GM19463 (cell line): ENCODE data around the gene MZT2A.
"Not testable (repeated sequence)": the region's sequence is repeated elsewhere in the genome, so short reads cannot be mapped to it uniquely, and the experiment has no call there.

Experiments
- ATAC-seq: cut with Tn5 transposase; IDR thresholded peaks from one replicate; pipeline ENCODE4 v1.9.1; 2021; ENCODE audit warnings: mild to moderate bottlenecking, moderate library complexity; ENCODE audit not compliant: unreplicated experiment

Gene MZT2A, protein sequence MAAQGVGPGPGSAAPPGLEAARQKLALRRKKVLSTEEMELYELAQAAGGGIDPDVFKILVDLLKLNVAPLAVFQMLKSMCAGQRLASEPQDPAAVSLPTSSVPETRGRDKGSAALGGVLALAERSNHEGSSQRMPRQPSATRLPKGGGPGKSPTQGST

DNA sequence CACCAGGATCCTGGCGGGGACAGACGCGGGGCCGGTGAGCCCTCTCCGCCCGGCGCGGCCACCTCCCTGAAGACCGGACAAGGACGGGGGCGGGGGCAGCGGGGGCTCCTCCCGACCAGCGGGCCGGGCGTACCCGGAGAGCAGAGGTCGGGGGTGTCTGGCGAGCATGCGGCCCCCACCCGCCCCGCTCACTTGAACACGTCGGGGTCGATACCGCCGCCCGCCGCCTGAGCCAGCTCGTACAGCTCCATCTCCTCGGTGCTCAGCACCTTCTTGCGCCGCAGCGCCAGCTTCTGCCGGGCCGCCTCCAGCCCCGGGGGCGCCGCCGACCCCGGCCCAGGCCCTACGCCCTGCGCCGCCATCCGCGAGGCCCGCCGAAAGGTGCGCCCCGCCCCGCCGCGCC is at the start of gene MZT2A:
TSS of gene MZT2A (minus strand) at position 383 of the 403 bp plus-strand sequence. CDS start at position 362, 21 bp downstream.
- peak; percentile 12 for ATAC-seq

DNA sequence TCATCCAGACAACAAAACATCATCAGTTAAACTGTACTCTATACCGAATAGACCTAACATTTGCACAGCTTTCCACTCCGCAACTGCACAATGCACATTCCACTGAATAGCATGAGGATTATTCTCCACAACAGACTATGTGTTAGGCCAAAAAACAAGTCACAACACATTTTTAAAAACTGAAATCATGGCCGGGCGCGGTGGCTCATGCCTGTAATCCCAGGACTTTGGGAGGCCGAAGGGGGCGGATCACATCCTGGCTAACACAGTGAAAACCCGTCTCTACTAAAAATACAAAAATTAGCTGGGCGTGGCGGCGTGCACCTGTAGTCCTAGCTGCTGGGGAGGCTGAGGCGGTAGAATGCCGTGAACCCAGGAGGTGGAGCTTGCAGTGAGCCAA is 46.7 kb upstream of the MZT2A start:
- not testable (repeated sequence) for ATAC-seq

DNA sequence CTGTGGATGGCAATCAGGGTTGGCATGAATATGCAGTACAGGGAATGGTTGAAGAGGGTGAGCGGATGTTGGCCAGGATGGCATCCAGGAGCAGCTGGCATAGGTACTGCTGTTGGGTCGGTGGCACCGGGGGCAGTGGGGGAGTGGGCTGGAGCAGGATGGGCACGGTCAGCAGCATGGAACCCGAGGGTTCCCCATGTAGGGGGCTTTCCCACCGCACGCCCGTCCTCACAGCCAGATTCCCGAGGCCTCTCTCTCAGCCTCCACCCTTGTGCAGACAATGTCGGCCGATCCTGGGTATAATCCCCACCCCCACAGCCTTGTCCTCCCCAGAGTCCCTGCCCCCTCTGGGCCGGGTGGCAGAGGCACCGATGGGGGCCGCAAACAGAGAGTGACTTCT is 44.6 kb upstream of the MZT2A start:
- not testable (repeated sequence) for ATAC-seq

DNA sequence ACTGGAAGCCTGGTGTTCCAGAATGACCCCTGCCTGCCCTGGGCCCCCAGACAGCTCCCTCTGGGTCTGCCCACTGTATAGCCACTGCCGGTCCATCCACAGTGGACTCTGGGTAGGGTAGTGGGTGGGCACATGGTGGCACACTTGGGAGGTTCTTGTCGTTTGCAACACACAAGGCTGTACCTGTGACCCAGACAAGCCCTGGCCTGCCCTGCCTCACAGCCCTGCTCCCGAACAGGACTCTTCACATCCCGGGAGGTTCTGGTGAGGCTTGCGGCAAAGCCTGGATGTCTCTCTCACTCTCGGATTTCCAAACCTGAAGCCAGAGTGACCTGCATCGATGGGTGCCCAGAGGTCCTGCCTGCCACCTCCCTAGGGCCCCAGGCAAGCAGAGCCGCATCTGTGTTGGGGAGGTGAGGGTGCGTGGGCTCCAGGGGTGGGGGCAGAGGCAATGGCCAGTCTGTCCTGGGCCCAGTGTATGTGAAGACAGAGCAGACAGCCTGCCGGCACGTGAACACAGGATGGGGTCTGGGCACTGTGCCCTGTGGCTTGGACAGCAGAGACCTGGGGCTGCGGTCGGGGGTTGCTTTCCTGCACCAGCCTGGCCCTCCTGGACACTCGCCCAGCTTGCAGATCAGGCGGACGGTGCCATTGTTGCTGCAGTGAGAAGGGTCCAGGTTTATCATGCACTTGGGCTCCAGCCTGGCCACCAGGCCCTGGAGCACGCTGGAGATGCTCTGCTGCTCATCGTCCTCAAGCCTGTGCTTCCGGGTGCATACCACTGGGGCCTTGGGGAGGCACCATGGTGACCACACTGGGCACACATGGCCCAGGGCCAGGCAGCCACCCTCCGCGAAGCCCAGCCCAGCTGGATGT is 44.0 kb upstream of the MZT2A start:
- ATAC-seq: not testable (repeated sequence)

DNA sequence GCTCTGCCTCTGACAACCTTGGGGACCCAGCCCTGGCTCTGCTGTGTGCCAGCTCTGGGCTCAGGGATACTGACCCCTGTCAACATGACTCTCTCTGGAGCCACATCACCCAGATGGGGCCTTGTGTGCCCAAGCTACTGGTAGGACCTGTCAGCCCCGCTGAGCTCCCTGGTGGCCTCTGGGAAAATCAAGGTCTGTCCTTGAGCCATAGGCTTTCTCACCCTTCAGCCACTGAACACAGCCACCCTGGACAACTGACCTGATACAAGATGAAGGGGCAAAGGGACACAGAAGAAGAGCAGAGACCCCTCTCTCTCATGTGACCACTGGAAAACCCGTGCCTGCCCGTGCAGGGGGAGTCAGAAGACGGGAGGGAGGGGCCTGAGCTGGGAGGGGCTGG is 43.3 kb upstream of the MZT2A start:
- no peak for ATAC-seq

DNA sequence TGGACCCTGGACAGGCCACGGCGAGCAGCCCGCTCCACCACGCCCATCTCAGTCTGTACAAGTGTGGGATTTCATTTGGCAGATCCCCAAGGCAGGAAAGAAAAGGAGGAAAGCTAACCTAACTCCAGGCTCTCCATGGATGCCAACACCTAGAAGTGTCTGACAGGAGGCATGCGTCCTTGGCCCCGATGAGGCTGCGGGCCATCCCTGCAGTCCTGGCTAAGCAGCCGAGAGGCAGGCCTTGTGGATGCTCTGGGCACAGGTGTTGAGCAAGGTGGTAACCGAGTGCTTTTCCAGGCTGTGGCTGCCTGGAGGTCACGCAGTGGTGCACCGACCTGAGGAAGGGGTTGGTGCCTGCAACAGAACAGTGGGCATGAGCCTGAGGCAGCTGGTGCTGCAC is 42.8 kb upstream of the MZT2A start:
- not testable (repeated sequence) for ATAC-seq

DNA sequence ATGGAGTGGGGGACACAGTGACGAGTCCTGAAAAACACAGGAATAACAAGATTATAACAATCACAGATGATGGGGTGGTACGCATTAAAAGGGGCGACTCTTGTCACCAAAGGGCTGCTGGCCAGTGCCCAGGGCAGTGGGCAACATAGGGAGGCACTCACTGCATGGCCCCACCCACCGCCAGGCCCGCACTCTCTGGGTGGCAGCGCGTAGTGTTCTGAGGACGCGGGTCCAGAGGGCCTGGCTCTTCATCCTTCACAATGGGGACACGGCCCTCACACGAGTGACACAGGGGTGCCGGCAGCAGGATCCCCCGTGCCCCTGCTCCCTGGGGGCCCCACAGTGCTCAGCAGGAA is 42.1 kb upstream of the MZT2A start:
- not testable (repeated sequence) for ATAC-seq

DNA sequence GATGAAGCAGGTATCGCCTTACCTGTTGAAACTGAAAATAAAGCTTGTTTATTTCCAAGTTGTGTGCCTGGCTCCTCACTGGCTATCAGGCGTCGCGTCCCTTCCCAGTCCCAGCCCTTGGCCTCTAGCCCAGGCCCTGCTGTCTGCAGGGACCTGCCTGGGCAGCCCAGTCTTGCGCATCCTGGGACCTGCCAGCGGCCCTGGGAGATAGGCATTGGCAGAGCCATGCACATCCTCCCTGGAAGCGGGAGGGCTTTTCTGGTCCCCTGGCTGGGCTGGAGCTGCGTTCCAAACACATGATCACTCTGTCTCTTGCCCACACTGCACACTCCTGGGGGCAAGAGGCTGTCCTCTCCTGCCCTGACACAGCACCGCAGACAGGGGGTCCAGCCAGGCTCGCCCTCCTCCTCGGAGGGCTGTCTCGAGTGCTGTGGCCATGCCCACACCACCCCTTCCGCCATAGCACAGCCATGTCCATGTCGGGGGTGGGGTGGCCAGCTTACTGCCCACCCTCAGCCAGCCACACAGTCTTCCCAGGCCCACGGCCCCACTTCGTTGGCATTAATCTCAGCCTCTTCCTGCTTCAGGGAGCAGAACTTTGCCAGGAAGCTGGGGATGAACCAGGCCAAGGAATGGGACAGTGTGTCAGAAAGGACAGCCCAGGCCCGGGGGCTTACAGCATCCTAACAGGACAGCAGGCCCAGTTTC is 41.6 kb upstream of the MZT2A start:
- ATAC-seq: not testable (repeated sequence)

DNA sequence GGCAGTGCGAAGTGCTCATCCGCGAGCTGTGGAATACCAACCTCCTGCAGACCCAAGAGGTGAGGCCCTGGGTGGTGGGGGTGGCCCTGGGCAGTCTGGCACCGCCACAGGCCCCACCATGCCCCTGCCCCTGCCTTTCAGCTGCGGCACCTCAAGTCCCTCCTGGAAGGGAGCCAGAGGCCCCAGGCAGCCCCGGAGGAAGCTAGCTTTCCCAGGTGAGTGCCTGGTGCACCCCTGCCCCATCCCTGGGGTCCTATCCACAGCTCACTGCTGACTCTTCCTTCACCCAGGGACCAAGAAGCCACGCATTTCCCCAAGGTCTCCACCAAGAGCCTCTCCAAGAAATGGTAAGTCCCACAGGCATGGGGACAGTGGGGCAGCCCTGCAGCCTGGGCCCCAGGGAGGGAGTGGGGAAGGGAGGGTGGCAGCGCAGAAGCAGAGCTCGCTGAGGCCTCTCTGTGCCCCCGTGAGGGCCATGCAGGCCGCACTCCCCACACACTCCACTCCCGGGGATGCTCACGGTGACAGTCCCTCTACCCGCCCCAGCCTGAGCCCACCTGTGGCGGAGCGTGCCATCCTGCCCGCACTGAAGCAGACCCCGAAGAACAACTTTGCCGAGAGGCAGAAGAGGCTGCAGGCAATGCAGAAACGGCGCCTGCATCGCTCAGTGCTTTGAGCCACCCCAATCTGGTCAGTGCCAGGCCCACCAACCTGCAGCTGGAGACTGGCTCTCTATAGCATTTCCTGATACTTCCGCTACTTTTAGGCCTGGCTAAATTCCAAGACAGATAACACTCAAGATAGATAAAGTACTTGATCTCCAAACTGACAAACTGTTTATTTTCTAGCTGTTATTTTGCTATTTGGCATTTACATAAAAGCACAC is 40.8 kb upstream of the MZT2A start:
- not testable (repeated sequence) for ATAC-seq

DNA sequence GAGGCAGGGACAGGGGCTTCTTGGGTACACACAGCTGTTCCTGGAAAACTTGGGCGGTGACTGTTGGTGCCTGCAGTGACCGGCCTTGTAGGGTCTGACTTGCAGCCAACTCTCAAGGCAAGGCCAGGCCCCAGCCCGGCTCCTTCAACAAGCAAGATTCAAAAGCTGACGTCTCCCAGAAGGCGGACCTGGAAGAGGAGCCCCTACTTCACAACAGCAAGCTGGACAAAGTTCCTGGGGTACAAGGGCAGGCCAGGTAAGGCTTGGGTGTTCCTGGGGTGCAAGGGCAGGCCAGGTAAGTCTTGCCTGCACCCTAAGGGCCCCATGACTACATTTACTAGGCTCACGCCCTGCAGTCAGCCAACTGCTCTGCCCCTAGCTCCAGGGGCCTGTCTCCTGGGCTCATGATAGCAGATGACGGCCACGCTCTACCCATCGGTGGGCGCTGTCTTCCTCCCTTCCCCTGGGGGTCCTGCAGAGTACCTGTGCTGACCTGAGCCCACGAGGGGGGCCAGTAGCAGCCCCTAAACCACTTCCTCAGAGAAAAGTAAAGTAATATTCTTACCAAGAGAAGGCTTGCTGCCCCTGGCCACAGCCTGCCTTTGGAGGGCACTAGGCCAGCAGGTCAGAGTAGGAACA is 39.5 kb upstream of the MZT2A start:
- not testable (repeated sequence) for ATAC-seq

DNA sequence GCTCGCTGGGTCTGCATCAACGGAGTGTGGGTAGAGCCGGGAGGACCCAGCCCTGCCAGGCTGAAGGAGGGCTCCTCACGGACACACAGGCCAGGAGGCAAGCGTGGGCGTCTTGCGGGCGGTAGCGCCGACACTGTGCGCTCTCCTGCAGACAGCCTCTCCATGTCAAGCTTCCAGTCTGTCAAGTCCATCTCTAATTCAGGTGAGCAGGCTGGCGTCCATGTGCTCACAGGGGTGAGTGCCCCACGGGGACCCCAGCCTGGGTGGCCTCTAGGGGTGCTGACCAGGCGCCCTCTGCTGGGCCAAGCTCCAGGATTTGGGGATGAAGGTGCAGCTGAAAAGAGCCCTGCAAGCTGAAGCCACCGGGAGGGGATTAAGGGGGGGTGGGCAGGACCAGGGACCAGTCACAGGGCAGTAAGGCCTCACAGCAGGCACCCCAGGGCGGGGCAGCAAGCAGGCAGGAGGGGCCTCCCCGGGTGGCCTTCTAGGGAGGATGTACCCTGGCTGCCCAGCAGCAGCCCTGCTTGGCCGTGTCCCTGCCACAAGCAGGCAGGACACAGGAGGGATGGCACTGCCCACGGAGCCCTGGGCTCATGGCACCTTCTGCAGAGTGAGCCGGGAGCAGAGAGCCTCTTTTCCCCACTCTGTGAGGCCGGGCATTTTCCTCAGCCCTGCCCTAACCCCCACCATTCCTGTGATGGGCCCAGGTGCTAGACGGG is 38.6 kb upstream of the MZT2A start:
- not testable (repeated sequence) for ATAC-seq

DNA sequence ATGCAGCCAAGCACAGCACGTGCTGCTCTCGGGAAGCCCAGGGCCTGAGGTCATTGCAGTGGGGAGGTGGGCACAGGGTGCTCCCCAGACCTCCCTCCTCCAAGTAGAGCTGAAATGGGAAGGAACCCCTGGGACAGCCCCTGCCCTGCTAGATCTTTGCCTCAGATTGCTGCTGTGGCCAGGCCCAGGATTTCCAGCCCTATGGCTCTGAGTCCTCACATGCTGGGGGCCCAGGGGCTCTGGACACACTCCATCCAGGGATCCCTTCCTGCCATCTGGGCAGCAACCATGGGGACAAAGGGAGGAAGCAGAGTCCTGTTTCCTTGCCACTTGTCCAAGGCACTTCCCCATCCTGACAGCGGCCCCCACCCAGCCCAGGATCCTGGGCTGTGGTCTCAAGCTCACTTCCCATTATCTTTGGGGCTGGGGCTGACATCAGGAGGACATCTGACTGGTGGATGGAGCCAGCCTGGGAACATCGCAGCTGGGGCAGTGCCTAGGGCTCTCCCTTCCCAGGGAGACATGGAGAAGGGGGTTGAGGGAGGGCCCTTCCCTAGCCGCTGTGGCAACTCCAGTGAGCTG is 37.8 kb upstream of the MZT2A start:
- not testable (repeated sequence) for ATAC-seq

DNA sequence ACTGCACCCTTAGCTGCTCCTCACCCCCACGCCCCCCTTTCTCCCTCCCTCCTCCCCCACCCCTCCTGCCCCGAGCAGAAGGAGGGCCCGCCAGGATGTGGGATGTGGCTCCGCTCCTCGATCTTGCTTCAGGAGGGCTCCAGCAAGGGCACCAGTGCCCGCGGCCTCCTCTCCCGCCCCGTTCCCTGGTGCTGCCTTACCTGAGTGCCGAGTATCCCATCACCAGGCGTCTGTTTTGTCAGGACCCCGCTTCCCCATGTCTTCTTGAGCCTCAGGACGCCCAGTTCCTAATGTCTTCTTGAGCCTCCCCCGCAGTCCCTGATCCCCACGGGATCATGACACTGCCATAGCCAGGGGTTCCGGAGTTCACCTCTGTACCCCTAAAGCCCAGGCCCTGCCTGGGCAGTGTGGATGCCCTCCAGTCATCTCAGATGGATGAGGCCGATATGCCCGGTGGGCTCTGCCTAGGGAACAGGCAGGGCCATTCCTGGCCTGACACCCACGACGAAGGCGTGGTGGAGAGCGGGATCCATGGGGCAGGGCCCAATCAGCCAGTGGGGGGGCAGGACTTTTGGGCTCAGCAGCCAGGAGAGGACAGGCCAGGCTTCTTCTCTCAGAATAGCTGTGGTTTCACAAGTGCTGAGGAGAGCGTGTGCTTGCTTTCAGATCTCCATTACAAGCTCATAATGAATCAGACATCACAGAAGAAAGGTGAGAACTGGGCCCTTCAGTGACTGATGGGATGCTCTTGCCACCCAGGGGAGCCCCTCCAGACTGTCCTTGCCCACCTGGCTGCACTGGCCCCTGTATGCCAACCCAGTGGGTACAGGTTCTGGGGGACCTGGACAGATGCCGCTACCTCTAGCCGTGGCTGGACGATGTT is 37.0 kb upstream of the MZT2A start:
- ATAC-seq: peak; percentile 41

DNA sequence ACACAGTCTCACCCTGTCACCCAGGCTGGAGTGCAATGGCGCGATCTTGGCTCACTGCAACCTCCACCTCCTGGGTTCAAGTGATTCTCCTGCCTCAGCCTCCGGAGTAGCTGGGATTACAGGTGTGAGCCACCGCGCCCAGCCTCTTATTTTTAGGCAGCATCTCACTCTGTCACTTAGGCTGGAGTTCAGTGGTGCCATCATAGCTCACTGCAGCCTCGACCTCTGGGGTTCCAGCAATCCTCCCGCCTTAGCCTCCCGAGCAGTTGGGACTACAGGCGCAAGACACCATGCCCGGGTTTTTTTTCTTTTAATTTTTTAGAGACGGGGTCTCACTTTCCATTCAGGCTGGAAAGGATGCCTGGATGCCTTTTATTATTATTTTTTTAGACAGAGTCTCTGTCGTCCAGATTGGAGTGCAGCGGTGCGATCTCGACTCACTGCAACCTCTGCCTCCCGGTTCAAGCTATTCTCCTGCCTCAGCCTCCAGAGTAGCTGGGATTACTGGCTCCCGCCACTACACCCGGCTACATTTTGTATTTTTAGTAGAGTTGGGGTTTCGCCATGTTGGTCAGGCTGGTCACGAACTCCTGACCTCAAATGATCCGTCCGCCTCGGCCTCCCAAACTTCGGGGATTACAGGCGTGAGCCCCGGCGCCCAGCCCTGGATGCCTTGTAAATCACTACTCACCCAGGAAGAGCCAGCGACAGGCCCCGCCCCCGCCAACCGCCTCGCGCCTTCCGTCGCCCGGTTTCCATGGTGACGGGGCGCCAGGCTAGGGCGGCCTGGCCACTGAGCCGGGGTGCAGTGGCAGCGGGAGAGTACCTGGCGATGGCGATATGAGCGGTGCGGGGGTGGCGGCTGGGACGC is 35.2 kb upstream of the MZT2A start, which contains the start of gene CCDC74A:
TSS of gene CCDC74A (plus strand) at position 758 of the 871 bp plus-strand sequence. CDS start at position 841, 83 bp downstream.
- peak; percentile 93 for ATAC-seq

DNA sequence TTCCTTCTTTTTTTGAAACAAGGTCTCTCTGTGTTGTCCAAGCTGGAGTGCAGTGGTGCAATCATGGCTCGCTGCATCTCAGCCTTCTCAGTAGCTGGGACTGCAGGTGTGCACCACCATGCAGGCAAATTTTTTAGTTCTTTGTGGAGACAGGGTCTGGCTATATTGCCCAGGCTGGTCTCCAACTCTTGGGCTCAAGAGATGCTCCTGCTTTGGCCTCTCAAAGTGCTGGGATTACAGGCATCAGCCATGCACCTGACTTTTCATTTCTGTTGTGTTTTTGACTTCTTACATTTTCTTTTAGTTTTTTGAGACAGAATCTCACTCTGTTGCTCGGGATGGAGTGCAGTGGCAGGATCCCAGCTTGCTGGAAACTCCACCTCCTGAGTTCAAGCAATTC is 33.1 kb upstream of the MZT2A start:
- not testable (repeated sequence) for ATAC-seq

DNA sequence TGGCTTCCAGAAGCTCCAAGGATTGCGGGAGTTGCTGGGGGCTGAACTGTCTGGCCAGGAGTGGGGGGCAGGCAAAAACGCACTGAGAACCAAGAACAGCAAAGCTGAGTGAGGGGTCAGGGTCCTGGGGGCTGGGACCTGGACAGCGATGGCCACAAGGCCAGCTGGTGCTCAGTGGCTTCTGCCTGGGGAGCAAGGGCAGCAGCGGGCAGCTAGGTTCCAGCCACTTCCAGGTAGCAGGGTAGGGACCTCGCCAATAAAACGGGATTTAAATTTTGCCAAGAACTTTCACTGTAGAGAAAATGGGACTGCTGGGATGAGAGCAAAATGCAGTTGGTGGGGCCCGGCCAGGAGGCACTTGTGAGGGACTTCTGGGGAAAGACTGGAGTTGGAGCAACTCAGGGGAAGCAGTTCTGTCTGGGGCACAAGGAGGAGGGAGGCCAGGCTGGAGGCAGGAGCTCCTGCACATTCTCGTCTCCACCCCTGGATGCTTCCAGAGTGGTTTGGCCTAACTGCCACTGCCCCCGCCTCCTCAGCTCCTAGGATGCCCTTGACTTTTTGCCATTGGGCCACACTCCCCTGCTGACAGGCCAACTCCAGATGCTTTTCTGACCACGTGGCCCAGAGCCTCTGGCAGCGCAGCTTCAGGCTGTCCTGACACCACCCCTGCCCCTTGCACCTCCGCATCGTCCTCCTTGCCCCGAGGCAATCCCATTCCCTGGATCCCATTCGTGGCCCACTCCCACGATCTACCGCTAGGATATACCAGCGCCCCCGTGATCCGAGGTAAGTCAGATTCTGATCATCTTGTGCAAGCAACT is 30.0 kb upstream of the MZT2A start:
- ATAC-seq: no peak
